GM23338 (cell line): Measurements from ENCODE around the gene PLOD3. TPM values are rescaled to one million over a fixed set of nuclear protein-coding genes. Genes with fewer than 3 reads are reported as not detected.

ENCODE experiments used
- ATAC-seq: fragments of 200-7000 bp; cut with Tn5 transposase; 3 replicates; pipeline ENCODE4 v1.9.1; 2020
- DNase-seq: peaks from one replicate; pipeline ENCODE4 v3.0.0-alpha.2; 2015; ENCODE audit warnings: low spot score
- H2AFZ ChIP-seq: fragments of 200-600 bp; sonication (generic); 2 replicates; pipeline ENCODE4 v1.8.0; 2016; ENCODE audit warnings: antibody characterized with exemption, mild to moderate bottlenecking, moderate library complexity
- H3F3A ChIP-seq: fragments of 200-600 bp; sonication (generic); replicated peaks from 2 replicates; pipeline ENCODE4 v1.8.0; 2017; ENCODE audit warnings: antibody characterized with exemption, mixed run types, low read depth
- H3K27ac ChIP-seq: fragments of 200-600 bp; sonication (generic); 2 replicates; pipeline ENCODE4 v1.6.1; 2016; ENCODE audit warnings: low read depth
- H3K27me3 ChIP-seq: fragments of 200-600 bp; sonication (generic); 2 replicates; pipeline ENCODE4 v1.8.0; 2016; ENCODE audit warnings: mild to moderate bottlenecking, mixed run types, moderate library complexity; ENCODE audit not compliant: insufficient read depth
- H3K36me3 ChIP-seq: fragments of 200-600 bp; sonication (generic); 2 replicates; pipeline ENCODE4 v1.8.0; 2016; ENCODE audit warnings: mild to moderate bottlenecking; ENCODE audit not compliant: insufficient read depth
- H3K4me1 ChIP-seq: fragments of 200-600 bp; sonication (generic); 2 replicates; pipeline ENCODE4 v1.8.0; 2016; ENCODE audit warnings: mild to moderate bottlenecking, moderate library complexity; ENCODE audit not compliant: insufficient read depth
- H3K4me2 ChIP-seq: fragments of 200-600 bp; sonication (generic); 2 replicates; pipeline ENCODE4 v1.7.1; 2017; ENCODE audit warnings: mixed run types
- H3K4me3 ChIP-seq: fragments of 200-600 bp; sonication (generic); 2 replicates; pipeline ENCODE4 v1.6.1; 2016; ENCODE audit warnings: mixed run types
- H3K79me2 ChIP-seq: fragments of 200-600 bp; sonication (generic); replicated peaks from 2 replicates; pipeline ENCODE4 v1.8.0; 2017; ENCODE audit warnings: mild to moderate bottlenecking; ENCODE audit not compliant: insufficient read depth
- H3K9me2 ChIP-seq: fragments of 200-600 bp; sonication (generic); 2 replicates; pipeline ENCODE4 v1.8.0; 2017; ENCODE audit not compliant: insufficient read depth
- H4K20me1 ChIP-seq: fragments of 200-600 bp; sonication (generic); replicated peaks from 2 replicates; pipeline ENCODE4 v1.8.0; 2017; ENCODE audit warnings: mild to moderate bottlenecking; ENCODE audit not compliant: insufficient read depth
- H3K27ac Mint-ChIP-seq: 2 replicates; pipeline ENCODE4 v1.8.0; 2020; ENCODE audit warnings: inconsistent platforms, mild to moderate bottlenecking, moderate library complexity, mixed read lengths
- H3K27me3 Mint-ChIP-seq: 3 replicates; pipeline ENCODE4 v1.8.0; 2022; ENCODE audit warnings: low read depth, mild to moderate bottlenecking, moderate library complexity, mixed read lengths, inconsistent platforms; ENCODE audit not compliant: insufficient read depth, poor library complexity
- H3K36me3 Mint-ChIP-seq: 3 replicates; pipeline ENCODE4 v1.8.0; 2021; ENCODE audit warnings: low read depth, mild to moderate bottlenecking, inconsistent platforms, moderate library complexity, mixed read lengths
- H3K4me1 Mint-ChIP-seq: 3 replicates; pipeline ENCODE4 v1.8.0; 2020; ENCODE audit warnings: mild to moderate bottlenecking, inconsistent platforms, mixed read lengths
- H3K4me3 Mint-ChIP-seq: 3 replicates; pipeline ENCODE4 v1.8.0; 2021; ENCODE audit warnings: moderate library complexity, mild to moderate bottlenecking, inconsistent platforms, mixed read lengths
- H3K9me3 Mint-ChIP-seq: 3 replicates; pipeline ENCODE4 v1.8.0; 2020; ENCODE audit warnings: moderate library complexity, mild to moderate bottlenecking, inconsistent platforms, mixed read lengths
- CREB1 ChIP-seq: fragments of 250-450 bp; sonication (Bioruptor Pico); IDR thresholded peaks from 2 replicates; pipeline ENCODE4 v1.5.0; 2020; ENCODE audit warnings: low read depth, mild to moderate bottlenecking, moderate library complexity
- ETS1 ChIP-seq: IDR thresholded peaks from 2 replicates; pipeline ENCODE4 v1.6.1; 2016; ENCODE audit warnings: antibody characterized with exemption
- EZH2 ChIP-seq: fragments of 200-600 bp; sonication (generic); IDR thresholded peaks from one replicate; pipeline ENCODE4 v1.8.0; 2017; ENCODE audit warnings: antibody characterized with exemption, mild to moderate bottlenecking, low read depth; ENCODE audit not compliant: unreplicated experiment
- EZH2phosphoT487 ChIP-seq: fragments of 200-600 bp; sonication (generic); IDR thresholded peaks from one replicate; pipeline ENCODE4 v1.8.1; 2018; ENCODE audit warnings: antibody characterized with exemption; ENCODE audit not compliant: unreplicated experiment
- NANOG ChIP-seq: IDR thresholded peaks from 2 replicates; pipeline ENCODE4 v1.6.1; 2016; ENCODE audit warnings: antibody characterized with exemption, borderline replicate concordance
- STAT1 ChIP-seq: IDR thresholded peaks from one replicate; pipeline ENCODE4 v1.6.1; 2016; ENCODE audit warnings: antibody characterized with exemption; ENCODE audit not compliant: unreplicated experiment
- ZNF114 ChIP-seq: fragments of 250-450 bp; sonication (Bioruptor Pico); IDR thresholded peaks from 2 replicates; pipeline ENCODE4 v1.5.0; 2020; ENCODE audit warnings: mild to moderate bottlenecking, moderate library complexity
- ZNF331 ChIP-seq: fragments of 250-450 bp; sonication (Bioruptor Pico); IDR thresholded peaks from 2 replicates; pipeline ENCODE4 v1.5.0; 2020; ENCODE audit warnings: low read depth, mild to moderate bottlenecking, moderate library complexity
- polyA plus RNA-seq: library from polyadenylated mRNA; unstranded; fragments of >200 nt; fragmentation: Nextera tagmentation; extraction: Ambion mirVana; gene quantifications from 2 replicates; pipeline ENCODE4 v1.2.1, GENCODE V29; 2016
- total RNA-seq: library from RNA; depleted of rRNA; stranded (reverse); fragments of >200 nt; shearing (Covaris generic); gene quantifications from 2 replicates; pipeline ENCODE4 v1.2.3, GENCODE V29; 2014
- TF ChIP-seq, protein P1 (sequence below): IDR thresholded peaks from one replicate; pipeline ENCODE4 v1.6.1; 2018; ENCODE audit warnings: antibody characterized with exemption; ENCODE audit not compliant: unreplicated experiment
- TF ChIP-seq, protein P2 (sequence below): fragments of 250-450 bp; sonication (Bioruptor Pico); IDR thresholded peaks from 2 replicates; pipeline ENCODE4 v1.5.0; 2020; ENCODE audit warnings: mild to moderate bottlenecking, moderate library complexity
- TF ChIP-seq, protein P3 (sequence below), 2 experiments: fragments of 200-600 bp in 1 of 2; sonication (generic) in 1 of 2; conservative IDR thresholded peaks; 2 replicates each; pipeline versions ENCODE4 v1.5.1 to v1.6.1; 2016 to 2017; ENCODE audit warnings: antibody characterized with exemption in 2 of 2, low read depth in 2 of 2, mild to moderate bottlenecking in 2 of 2, moderate library complexity in 1 of 2

Gene PLOD3
- total and polyA plus RNA-seq, 2 experiments from 2014 or later: 35.2 to 40.7 TPM

GRCh38 chr7:101223528-101223927, 6.1 kb upstream of the PLOD3 start:
- H2AFZ ChIP-seq: no peak overlapping the region
- H3K36me3 Mint-ChIP-seq: peaks cover 43% of the 10 kb centered on the region
- H3K27ac Mint-ChIP-seq: no peak overlapping the region
- ATAC-seq (no peak), DNase-seq (no peak)
- H3K27me3 Mint-ChIP-seq: peaks cover 9% of the 10 kb centered on the region
- H3K27me3 ChIP-seq: no peaks in the 10 kb centered on the region
- no peak overlapping the region for H3K4me2 ChIP-seq
- peaks cover 13% of the 10 kb centered on the region for H3K4me1 Mint-ChIP-seq
- H3K9me3 Mint-ChIP-seq: no peaks in the 10 kb centered on the region
- peaks cover 4% of the 10 kb centered on the region; the same call in 1 of the 2 replicates for H4K20me1 ChIP-seq
- H3K4me3 ChIP-seq: no peak overlapping the region
- H3K79me2 ChIP-seq: peaks cover 23% of the 10 kb centered on the region
- peaks cover 4% of the 10 kb centered on the region for H3K4me1 ChIP-seq
- H3F3A ChIP-seq: no peaks in the 10 kb centered on the region
- H3K4me3 Mint-ChIP-seq: no peak overlapping the region
- peaks cover 12% of the 10 kb centered on the region; the same call in 1 of the 2 replicates for H3K36me3 ChIP-seq
- H3K27ac ChIP-seq: no peak overlapping the region
- H3K9me2 ChIP-seq: no peaks in the 10 kb centered on the region
- TF ChIP-seq NANOG: no peak
- no peak for TF ChIP-seq ZNF331
- TF ChIP-seq ETS1: no peak
- TF ChIP-seq ZNF114 (CRISPR knock-in tag): no peak
- TF ChIP-seq CREB1 (CRISPR knock-in tag): no peak
- TF ChIP-seq EZH2phosphoT487: no peak
- TF ChIP-seq, protein P1, sequence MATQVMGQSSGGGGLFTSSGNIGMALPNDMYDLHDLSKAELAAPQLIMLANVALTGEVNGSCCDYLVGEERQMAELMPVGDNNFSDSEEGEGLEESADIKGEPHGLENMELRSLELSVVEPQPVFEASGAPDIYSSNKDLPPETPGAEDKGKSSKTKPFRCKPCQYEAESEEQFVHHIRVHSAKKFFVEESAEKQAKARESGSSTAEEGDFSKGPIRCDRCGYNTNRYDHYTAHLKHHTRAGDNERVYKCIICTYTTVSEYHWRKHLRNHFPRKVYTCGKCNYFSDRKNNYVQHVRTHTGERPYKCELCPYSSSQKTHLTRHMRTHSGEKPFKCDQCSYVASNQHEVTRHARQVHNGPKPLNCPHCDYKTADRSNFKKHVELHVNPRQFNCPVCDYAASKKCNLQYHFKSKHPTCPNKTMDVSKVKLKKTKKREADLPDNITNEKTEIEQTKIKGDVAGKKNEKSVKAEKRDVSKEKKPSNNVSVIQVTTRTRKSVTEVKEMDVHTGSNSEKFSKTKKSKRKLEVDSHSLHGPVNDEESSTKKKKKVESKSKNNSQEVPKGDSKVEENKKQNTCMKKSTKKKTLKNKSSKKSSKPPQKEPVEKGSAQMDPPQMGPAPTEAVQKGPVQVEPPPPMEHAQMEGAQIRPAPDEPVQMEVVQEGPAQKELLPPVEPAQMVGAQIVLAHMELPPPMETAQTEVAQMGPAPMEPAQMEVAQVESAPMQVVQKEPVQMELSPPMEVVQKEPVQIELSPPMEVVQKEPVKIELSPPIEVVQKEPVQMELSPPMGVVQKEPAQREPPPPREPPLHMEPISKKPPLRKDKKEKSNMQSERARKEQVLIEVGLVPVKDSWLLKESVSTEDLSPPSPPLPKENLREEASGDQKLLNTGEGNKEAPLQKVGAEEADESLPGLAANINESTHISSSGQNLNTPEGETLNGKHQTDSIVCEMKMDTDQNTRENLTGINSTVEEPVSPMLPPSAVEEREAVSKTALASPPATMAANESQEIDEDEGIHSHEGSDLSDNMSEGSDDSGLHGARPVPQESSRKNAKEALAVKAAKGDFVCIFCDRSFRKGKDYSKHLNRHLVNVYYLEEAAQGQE: no peak
- TF ChIP-seq EZH2: no peak
- TF ChIP-seq, protein P2, sequence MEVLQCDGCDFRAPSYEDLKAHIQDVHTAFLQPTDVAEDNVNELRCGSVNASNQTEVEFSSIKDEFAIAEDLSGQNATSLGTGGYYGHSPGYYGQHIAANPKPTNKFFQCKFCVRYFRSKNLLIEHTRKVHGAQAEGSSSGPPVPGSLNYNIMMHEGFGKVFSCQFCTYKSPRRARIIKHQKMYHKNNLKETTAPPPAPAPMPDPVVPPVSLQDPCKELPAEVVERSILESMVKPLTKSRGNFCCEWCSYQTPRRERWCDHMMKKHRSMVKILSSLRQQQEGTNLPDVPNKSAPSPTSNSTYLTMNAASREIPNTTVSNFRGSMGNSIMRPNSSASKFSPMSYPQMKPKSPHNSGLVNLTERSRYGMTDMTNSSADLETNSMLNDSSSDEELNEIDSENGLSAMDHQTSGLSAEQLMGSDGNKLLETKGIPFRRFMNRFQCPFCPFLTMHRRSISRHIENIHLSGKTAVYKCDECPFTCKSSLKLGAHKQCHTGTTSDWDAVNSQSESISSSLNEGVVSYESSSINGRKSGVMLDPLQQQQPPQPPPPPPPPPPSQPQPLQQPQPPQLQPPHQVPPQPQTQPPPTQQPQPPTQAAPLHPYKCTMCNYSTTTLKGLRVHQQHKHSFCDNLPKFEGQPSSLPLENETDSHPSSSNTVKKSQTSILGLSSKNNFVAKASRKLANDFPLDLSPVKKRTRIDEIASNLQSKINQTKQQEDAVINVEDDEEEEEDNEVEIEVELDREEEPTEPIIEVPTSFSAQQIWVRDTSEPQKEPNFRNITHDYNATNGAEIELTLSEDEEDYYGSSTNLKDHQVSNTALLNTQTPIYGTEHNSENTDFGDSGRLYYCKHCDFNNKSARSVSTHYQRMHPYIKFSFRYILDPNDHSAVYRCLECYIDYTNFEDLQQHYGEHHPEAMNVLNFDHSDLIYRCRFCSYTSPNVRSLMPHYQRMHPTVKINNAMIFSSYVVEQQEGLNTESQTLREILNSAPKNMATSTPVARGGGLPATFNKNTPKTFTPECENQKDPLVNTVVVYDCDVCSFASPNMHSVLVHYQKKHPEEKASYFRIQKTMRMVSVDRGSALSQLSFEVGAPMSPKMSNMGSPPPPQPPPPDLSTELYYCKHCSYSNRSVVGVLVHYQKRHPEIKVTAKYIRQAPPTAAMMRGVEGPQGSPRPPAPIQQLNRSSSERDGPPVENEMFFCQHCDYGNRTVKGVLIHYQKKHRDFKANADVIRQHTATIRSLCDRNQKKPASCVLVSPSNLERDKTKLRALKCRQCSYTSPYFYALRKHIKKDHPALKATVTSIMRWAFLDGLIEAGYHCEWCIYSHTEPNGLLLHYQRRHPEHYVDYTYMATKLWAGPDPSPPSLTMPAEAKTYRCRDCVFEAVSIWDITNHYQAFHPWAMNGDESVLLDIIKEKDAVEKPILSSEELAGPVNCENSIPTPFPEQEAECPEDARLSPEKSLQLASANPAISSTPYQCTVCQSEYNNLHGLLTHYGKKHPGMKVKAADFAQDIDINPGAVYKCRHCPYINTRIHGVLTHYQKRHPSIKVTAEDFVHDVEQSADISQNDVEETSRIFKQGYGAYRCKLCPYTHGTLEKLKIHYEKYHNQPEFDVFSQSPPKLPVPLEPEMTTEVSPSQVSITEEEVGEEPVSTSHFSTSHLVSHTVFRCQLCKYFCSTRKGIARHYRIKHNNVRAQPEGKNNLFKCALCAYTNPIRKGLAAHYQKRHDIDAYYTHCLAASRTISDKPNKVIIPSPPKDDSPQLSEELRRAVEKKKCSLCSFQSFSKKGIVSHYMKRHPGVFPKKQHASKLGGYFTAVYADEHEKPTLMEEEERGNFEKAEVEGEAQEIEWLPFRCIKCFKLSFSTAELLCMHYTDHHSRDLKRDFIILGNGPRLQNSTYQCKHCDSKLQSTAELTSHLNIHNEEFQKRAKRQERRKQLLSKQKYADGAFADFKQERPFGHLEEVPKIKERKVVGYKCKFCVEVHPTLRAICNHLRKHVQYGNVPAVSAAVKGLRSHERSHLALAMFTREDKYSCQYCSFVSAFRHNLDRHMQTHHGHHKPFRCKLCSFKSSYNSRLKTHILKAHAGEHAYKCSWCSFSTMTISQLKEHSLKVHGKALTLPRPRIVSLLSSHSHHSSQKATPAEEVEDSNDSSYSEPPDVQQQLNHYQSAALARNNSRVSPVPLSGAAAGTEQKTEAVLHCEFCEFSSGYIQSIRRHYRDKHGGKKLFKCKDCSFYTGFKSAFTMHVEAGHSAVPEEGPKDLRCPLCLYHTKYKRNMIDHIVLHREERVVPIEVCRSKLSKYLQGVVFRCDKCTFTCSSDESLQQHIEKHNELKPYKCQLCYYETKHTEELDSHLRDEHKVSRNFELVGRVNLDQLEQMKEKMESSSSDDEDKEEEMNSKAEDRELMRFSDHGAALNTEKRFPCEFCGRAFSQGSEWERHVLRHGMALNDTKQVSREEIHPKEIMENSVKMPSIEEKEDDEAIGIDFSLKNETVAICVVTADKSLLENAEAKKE: no peak
- TF ChIP-seq, protein P3, sequence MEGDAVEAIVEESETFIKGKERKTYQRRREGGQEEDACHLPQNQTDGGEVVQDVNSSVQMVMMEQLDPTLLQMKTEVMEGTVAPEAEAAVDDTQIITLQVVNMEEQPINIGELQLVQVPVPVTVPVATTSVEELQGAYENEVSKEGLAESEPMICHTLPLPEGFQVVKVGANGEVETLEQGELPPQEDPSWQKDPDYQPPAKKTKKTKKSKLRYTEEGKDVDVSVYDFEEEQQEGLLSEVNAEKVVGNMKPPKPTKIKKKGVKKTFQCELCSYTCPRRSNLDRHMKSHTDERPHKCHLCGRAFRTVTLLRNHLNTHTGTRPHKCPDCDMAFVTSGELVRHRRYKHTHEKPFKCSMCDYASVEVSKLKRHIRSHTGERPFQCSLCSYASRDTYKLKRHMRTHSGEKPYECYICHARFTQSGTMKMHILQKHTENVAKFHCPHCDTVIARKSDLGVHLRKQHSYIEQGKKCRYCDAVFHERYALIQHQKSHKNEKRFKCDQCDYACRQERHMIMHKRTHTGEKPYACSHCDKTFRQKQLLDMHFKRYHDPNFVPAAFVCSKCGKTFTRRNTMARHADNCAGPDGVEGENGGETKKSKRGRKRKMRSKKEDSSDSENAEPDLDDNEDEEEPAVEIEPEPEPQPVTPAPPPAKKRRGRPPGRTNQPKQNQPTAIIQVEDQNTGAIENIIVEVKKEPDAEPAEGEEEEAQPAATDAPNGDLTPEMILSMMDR (conservative IDR thresholded peaks at IDR 0.05; ENCODE audit: low read depth in 2 of 2): no peak
- TF ChIP-seq STAT1: no peak
